Activated CD4-positive, alpha-beta T cell treated with anti-CD3 and anti-CD28 coated beads for 24 hours (primary cell): ENCODE data around the gene TBXT.

Experiments
- DNase-seq, 2 donors: peaks; one replicate each; pipeline ENCODE4 v3.0.0-alpha.2; 2020; ENCODE audit warnings: low read depth in 2 of 2

Gene TBXT

GRCh38 chr6:166112580-166112979, 55.1 kb downstream of the TBXT start:
- DNase-seq: no peak

- DNase-seq: no peak
These were observed 58.0 kb downstream of the TBXT start for GRCh38 chr6:166109608-166110007.
